H1 (cell line): ENCODE results near the gene PRRG4. TPM values are rescaled to one million over a fixed set of nuclear protein-coding genes. Genes with fewer than 3 reads are reported as not detected.

Experiments used
- CTCF ChIA-PET: fragments of 300-600 bp; sonication (Branson Sonifier 250); formaldehyde crosslinking; loops from one replicate; lab custom pipeline; 2021; ENCODE audit not compliant: partially characterized antibody; lab: Charles Lee
- POLR2A ChIA-PET: fragments of 300-600 bp; sonication (Branson Sonifier 250); formaldehyde crosslinking; loops from one replicate; lab custom pipeline; 2021; ENCODE audit warnings: inconsistent platforms; ENCODE audit not compliant: partially characterized antibody; lab: Charles Lee
- DNase-seq, 2 experiments: peaks; one replicate each; pipeline versions ENCODE4 v3.0.0 to v3.0.0-alpha.2; 2010 to 2022; ENCODE audit warnings: low spot score in 2 of 2, low read depth in 1 of 2, mixed read lengths in 1 of 2
- FAIRE-seq: peaks from 2 replicates; lab custom pipeline; 2011; peaks lifted over from hg19 to GRCh38; lab: Jason Lieb, UNC
- H2AFZ ChIP-seq: 2 replicates; pipeline ENCODE4 v1.8.1; 2012; ENCODE audit warnings: low read length, inconsistent platforms
- H2AK5ac ChIP-seq: 2 replicates; pipeline ENCODE4 v1.6.1; 2013; ENCODE audit warnings: low read depth, low read length
- H2BK120ac ChIP-seq: replicated peaks from 2 replicates; pipeline ENCODE3; 2013; ENCODE audit warnings: low read depth, low read length, inconsistent platforms
- H2BK12ac ChIP-seq: 2 replicates; pipeline ENCODE4 v1.6.1; 2013; ENCODE audit warnings: low read depth, low read length
- H2BK15ac ChIP-seq: 2 replicates; pipeline ENCODE4 v1.6.1; 2013; ENCODE audit warnings: low read length
- H2BK20ac ChIP-seq: 2 replicates; pipeline ENCODE4 v1.6.1; 2013; ENCODE audit warnings: low read length
- H2BK5ac ChIP-seq: 2 replicates; pipeline ENCODE4 v1.6.1; 2013; ENCODE audit warnings: low read depth, low read length
- H3K14ac ChIP-seq: 2 replicates; pipeline ENCODE4 v1.6.1; 2013; ENCODE audit warnings: inconsistent platforms; ENCODE audit not compliant: insufficient read length
- H3K18ac ChIP-seq: 2 replicates; pipeline ENCODE4 v1.6.1; 2013; ENCODE audit warnings: low read length; ENCODE audit errors: extremely low read depth
- H3K23ac ChIP-seq: 2 replicates; pipeline ENCODE4 v1.6.1; 2013; ENCODE audit warnings: inconsistent platforms; ENCODE audit not compliant: insufficient read length
- H3K23me2 ChIP-seq: 2 replicates; pipeline ENCODE4 v1.6.1; 2013; ENCODE audit warnings: low read depth, low read length
- H3K27ac ChIP-seq: 2 replicates; pipeline ENCODE4 v1.6.1; 2011; ENCODE audit warnings: low read depth, low read length, inconsistent platforms
- H3K27me3 ChIP-seq, 4 experiments: replicated peaks in 1 of 4; 1 replicate in 1 of 4; 2 replicates in 3 of 4; pipeline versions ENCODE4 v1.6.1 to v1.8.1; 2011 to 2013; ENCODE audit warnings: low read length in 3 of 4, mild to moderate bottlenecking in 3 of 4, inconsistent platforms in 2 of 4, mixed read lengths in 2 of 4, moderate library complexity in 1 of 4; ENCODE audit not compliant: control insufficient read depth in 3 of 4, insufficient read depth in 3 of 4; ENCODE audit errors: extremely low read depth in 1 of 4
- H3K36me3 ChIP-seq, 4 experiments: 2 replicates each; pipeline versions ENCODE4 v1.6.1 to v1.8.1; 2011 to 2013; ENCODE audit warnings: mild to moderate bottlenecking in 4 of 4, low read length in 3 of 4, moderate library complexity in 2 of 4, control low read depth in 1 of 4, inconsistent platforms in 1 of 4; ENCODE audit not compliant: insufficient read depth in 4 of 4, control insufficient read depth in 2 of 4
- H3K4ac ChIP-seq: replicated peaks from 2 replicates; pipeline ENCODE3; 2013; ENCODE audit warnings: low read length, low read depth, mixed read lengths, inconsistent platforms; ENCODE audit not compliant: insufficient read length
- H3K4me1 ChIP-seq, 4 experiments: replicated peaks in 1 of 4; 1 replicate in 1 of 4; 2 replicates in 3 of 4; pipeline versions ENCODE4 v1.6.1 to v1.8.1; 2011 to 2013; ENCODE audit warnings: low read length in 3 of 4, inconsistent platforms in 2 of 4, mixed read lengths in 1 of 4; ENCODE audit not compliant: insufficient read depth in 4 of 4, control insufficient read depth in 3 of 4
- H3K4me2 ChIP-seq, 2 experiments: 2 replicates each; pipeline versions ENCODE4 v1.6.1 to v1.8.1; 2011 to 2013; ENCODE audit warnings: low read depth in 2 of 2, low read length in 2 of 2, control low read depth in 1 of 2, inconsistent platforms in 1 of 2, mild to moderate bottlenecking in 1 of 2; ENCODE audit not compliant: insufficient read depth in 1 of 2
- H3K4me3 ChIP-seq, 4 experiments: fragments of 200-600, 300-600 bp in 1 of 4; sonication (generic), shearing (Covaris generic), sonication (Bioruptor Twin) in 1 of 4; 2 replicates each; pipeline versions ENCODE4 v1.5.1 to v1.8.1; 2011 to 2016; ENCODE audit warnings: low read length in 4 of 4, low read depth in 3 of 4, control low read depth in 2 of 4, inconsistent platforms in 2 of 4, mild to moderate bottlenecking in 2 of 4, mixed read lengths in 1 of 4, moderate library complexity in 1 of 4; ENCODE audit not compliant: insufficient read depth in 2 of 4; ENCODE audit errors: extremely low read depth in 1 of 4
- H3K56ac ChIP-seq: replicated peaks from 2 replicates; pipeline ENCODE3; 2013; ENCODE audit warnings: low read depth, mild to moderate bottlenecking, mixed read lengths, low read length, inconsistent platforms; ENCODE audit not compliant: insufficient read length
- H3K79me1 ChIP-seq: 2 replicates; pipeline ENCODE4 v1.6.1; 2013; ENCODE audit warnings: low read depth, low read length, control low read depth
- H3K79me2 ChIP-seq, 2 experiments: 2 replicates each; pipeline versions ENCODE4 v1.6.1 to v1.8.1; 2012 to 2013; ENCODE audit warnings: low read length in 2 of 2, mild to moderate bottlenecking in 2 of 2, inconsistent platforms in 1 of 2; ENCODE audit not compliant: insufficient read depth in 2 of 2, control insufficient read depth in 1 of 2
- H3K9ac ChIP-seq, 4 experiments: replicated peaks in 1 of 4; 1 replicate in 1 of 4; 2 replicates in 3 of 4; pipeline versions ENCODE4 v1.6.1 to v1.8.1; 2011 to 2013; ENCODE audit warnings: low read depth in 3 of 4, low read length in 3 of 4, control low read depth in 2 of 4, mild to moderate bottlenecking in 2 of 4, moderate library complexity in 2 of 4, inconsistent platforms in 1 of 4; ENCODE audit errors: extremely low read depth in 1 of 4
- H3K9me3 ChIP-seq, 2 experiments: 2 replicates each; pipeline versions ENCODE4 v1.6.1 to v1.8.1; 2012 to 2013; ENCODE audit warnings: mild to moderate bottlenecking in 2 of 2, moderate library complexity in 2 of 2, control low read depth in 1 of 2, inconsistent platforms in 1 of 2, low read depth in 1 of 2, low read length in 1 of 2, mixed read lengths in 1 of 2; ENCODE audit not compliant: insufficient read depth in 2 of 2
- H4K20me1 ChIP-seq, 2 experiments: replicated peaks in 1 of 2; 2 replicates each; pipeline versions ENCODE3 to v1.8.1; 2011 to 2013; ENCODE audit warnings: inconsistent platforms in 2 of 2, low read length in 2 of 2, mild to moderate bottlenecking in 1 of 2; ENCODE audit not compliant: insufficient read depth in 2 of 2, control insufficient read depth in 1 of 2
- H4K5ac ChIP-seq: 2 replicates; pipeline ENCODE4 v1.6.1; 2013; ENCODE audit warnings: low read length, low read depth, mixed read lengths, inconsistent platforms; ENCODE audit not compliant: insufficient read length
- H4K8ac ChIP-seq: 2 replicates; pipeline ENCODE4 v1.8.0; 2013; ENCODE audit warnings: mild to moderate bottlenecking, moderate library complexity, low read length, inconsistent platforms; ENCODE audit not compliant: insufficient read depth; ENCODE audit errors: extremely low read depth
- H4K91ac ChIP-seq: replicated peaks from 2 replicates; pipeline ENCODE3; 2013; ENCODE audit warnings: low read length, mixed read lengths, inconsistent platforms; ENCODE audit not compliant: insufficient read length
- CEBPB ChIP-seq: IDR thresholded peaks from 2 replicates; pipeline ENCODE4 v1.6.1; 2012; ENCODE audit warnings: low read depth, low read length
- EGR1 ChIP-seq: IDR thresholded peaks from 2 replicates; pipeline ENCODE4 v1.6.1; 2011; ENCODE audit warnings: low read depth, low read length, borderline replicate concordance
- GABPA ChIP-seq: IDR thresholded peaks from 2 replicates; pipeline ENCODE4 v1.6.1; 2011; ENCODE audit warnings: mild to moderate bottlenecking, low read length, moderate library complexity, borderline replicate concordance; ENCODE audit not compliant: insufficient read depth
- PHF8 ChIP-seq: fragments of 200-600 bp; sonication (generic); conservative IDR thresholded peaks from 2 replicates; pipeline ENCODE4 v1.7.1; 2012; ENCODE audit warnings: low read depth, mild to moderate bottlenecking, inconsistent platforms, low read length, moderate library complexity
- RAD21 ChIP-seq, 2 experiments: IDR thresholded peaks in 1 of 2; conservative IDR thresholded peaks in 1 of 2; 2 replicates each; pipeline ENCODE4 v1.6.1; 2011; ENCODE audit warnings: low read depth in 2 of 2, low read length in 2 of 2, improper control_type of control experiment in 1 of 2, inconsistent platforms in 1 of 2, mild to moderate bottlenecking in 1 of 2, moderate library complexity in 1 of 2
- YY1 ChIP-seq: IDR thresholded peaks from 2 replicates; pipeline ENCODE4 v1.6.1; 2011; ENCODE audit warnings: low read depth, mild to moderate bottlenecking, low read length
- WGBS, 2 experiments: shearing (Covaris generic) in 1 of 2; methylation state at CpG; one replicate each; pipeline versions ENCODE4 v1.1.6 to v1.1.7; 2013 to 2015; ENCODE audit warnings: low lambda C conversion rate in 2 of 2, mixed read lengths in 2 of 2, inconsistent platforms in 1 of 2, low coverage in 1 of 2, missing lambda C conversion rate in 1 of 2; ENCODE audit not compliant: insufficient replicate concordance in 2 of 2, insufficient coverage in 1 of 2, insufficient read length in 1 of 2; ENCODE audit errors: extremely low coverage in 1 of 2, missing lambda C conversion rate in 1 of 2; 5-methylcytosine and 5-hydroxymethylcytosine counted together
- polyA plus RNA-seq, 7 experiments: library from polyadenylated mRNA; depleted of rRNA in 3 of 7; stranded (reverse) in 5 of 7; unstranded in 2 of 7; fragments of >200 nt in 5 of 7; fragments of 200-250 nt in 2 of 7; gene quantifications; 1 replicate in 5 of 7; 2 replicates in 1 of 7; 4 replicates in 1 of 7; pipeline versions ENCODE4 v1.2.1 to v1.2.3, GENCODE V29; 2011 to 2013; ENCODE audit warnings: missing spikeins in 2 of 7, mixed read lengths in 2 of 7
- total RNA-seq: library from RNA; stranded (reverse); fragmentation: NEBNext Ultra II Directional; extraction: Animal tissue kit (Norgen Biotek cat#: 25700); gene quantifications from 2 replicates; pipeline ENCODE4 v1.2.1, GENCODE V29; 2021

Gene PRRG4
- total and polyA plus RNA-seq, 2 of the 8 experiments (the other 6 are each of a cell fraction or from before 2014, with no cell fraction given): 0.65 to 1.7 TPM

- H3K23ac ChIP-seq: no peak overlapping the region
- DNase-seq: peak in 1 of 2 experiments; percentile 74
- H2BK5ac ChIP-seq: 0 out of 2 replicates have a peak overlapping the region, but pooled peaks have one; percentile 73
- no peak overlapping the region for H3K56ac ChIP-seq
- no peaks in the 10 kb centered on the region for H3K36me3 ChIP-seq
- peaks cover 0 to 6% (median 3%) of the 10 kb centered on the region in 4 experiments; a peak in 4 of 7 replicates for H3K4me1 ChIP-seq
- POLR2A ChIA-PET: interaction anchor here (0.6 to 1.9 kb wide), 4 partner anchors 14 to 32 kb away, joined by 3 to 7 read pairs (median 5); partner anchors contain the start of gene QSER1
- H3K79me2 ChIP-seq: no peaks in the 10 kb centered on the region
- H2AK5ac ChIP-seq: no peak overlapping the region
- no peaks in the 10 kb centered on the region for H3K79me1 ChIP-seq
- H2BK12ac ChIP-seq: peak overlapping the region; percentile 1; the same call in 1 of the 2 replicates
- no peak overlapping the region for H3K14ac ChIP-seq
- H3K4me2 ChIP-seq: no peak overlapping the region
- H3K9me3 ChIP-seq: 0 out of 4 replicates have a peak, but pooled peaks cover 0 to 7% of the 10 kb centered on the region in 2 experiments
- 85% methylated on average over 2 of the region's 2 CpGs; no CpG with 5 or more reads in 1 of the 2 experiments for WGBS, 2 experiments
- peak overlapping the region; percentile 3 for H2BK120ac ChIP-seq
- H4K5ac ChIP-seq: no peak overlapping the region
- FAIRE-seq: peak; percentile 65
- H3K23me2 ChIP-seq: no peaks in the 10 kb centered on the region
- no peak overlapping the region for H3K4ac ChIP-seq
- H3K18ac ChIP-seq: no peak overlapping the region
- no peak overlapping the region for H4K8ac ChIP-seq
- H3K27ac ChIP-seq: no peak overlapping the region
- CTCF ChIA-PET: interaction anchor here (0.6 to 7.1 kb wide), 14 partner anchors 10 to 360 kb away, joined by 3 to 55 read pairs (median 3); no protein-coding TSS in a partner anchor
- H4K91ac ChIP-seq: no peak overlapping the region
- H2BK15ac ChIP-seq: 0 out of 2 replicates have a peak overlapping the region, but pooled peaks have one; percentile 36
- H2AFZ ChIP-seq: peak overlapping the region; percentile 98
- H4K20me1 ChIP-seq: no peaks in the 10 kb centered on the region
- H3K9ac ChIP-seq: no peak overlapping the region
- H3K4me3 ChIP-seq: no peak overlapping the region
- no peaks in the 10 kb centered on the region for H3K27me3 ChIP-seq
- H2BK20ac ChIP-seq: no peak overlapping the region
- TF ChIP-seq GABPA (no peak), RAD21 (IDR thresholded peaks at IDR 0.05 in 1 of 2, conservative IDR thresholded peaks at IDR 0.05 in 1 of 2; ENCODE audit: low read depth in 2 of 2, low read length in 2 of 2) (peak; percentile 68 to 78), CEBPB (0 out of 2 replicates have a peak, but pooled peaks have one; percentile 49), YY1 (0 out of 2 replicates have a peak, but pooled peaks have one; percentile 36), PHF8 (no peak), EGR1 (no peak)
Observed at GRCh38 chr11:32870676-32871075, 40.9 kb downstream of the PRRG4 start.
